Mesenchymal stem cell (in vitro differentiated cells and primary cell): ENCODE measurements around the gene CRYAA.
A peak's percentile ranks its signal among the peaks of the same experiment; 100 is the strongest.

Source experiments
- DNase-seq: peaks from one replicate; pipeline ENCODE4 v3.0.0-alpha.2; 2013
- H2AFZ ChIP-seq: one replicate; pipeline ENCODE4 v1.6.1; 2013; ENCODE audit warnings: low read depth, mild to moderate bottlenecking, control low read depth, inconsistent platforms, low read length, moderate library complexity
- H2AK5ac ChIP-seq: 2 replicates; pipeline ENCODE4 v1.6.1; 2013; ENCODE audit warnings: low read length, moderate library complexity, mild to moderate bottlenecking, inconsistent platforms; ENCODE audit not compliant: severe bottlenecking
- H2BK120ac ChIP-seq: one replicate; pipeline ENCODE4 v1.6.1; 2013; ENCODE audit warnings: low read depth, mild to moderate bottlenecking, inconsistent platforms, low read length, moderate library complexity
- H2BK12ac ChIP-seq, 2 experiments: one replicate each; pipeline ENCODE4 v1.6.1; 2013; ENCODE audit warnings: inconsistent platforms in 2 of 2, low read length in 2 of 2, mild to moderate bottlenecking in 2 of 2, moderate library complexity in 2 of 2, control low read depth in 1 of 2
- H2BK15ac ChIP-seq: one replicate; pipeline ENCODE4 v1.6.1; 2013; ENCODE audit warnings: mild to moderate bottlenecking, low read depth, inconsistent platforms; ENCODE audit not compliant: poor library complexity, severe bottlenecking
- H2BK5ac ChIP-seq: 2 replicates; pipeline ENCODE4 v1.6.1; 2013; ENCODE audit warnings: low read depth, mild to moderate bottlenecking, low read length, control low read depth, inconsistent platforms; ENCODE audit not compliant: poor library complexity, severe bottlenecking
- H3K14ac ChIP-seq, 2 experiments: one replicate each; pipeline ENCODE4 v1.6.1; 2013; ENCODE audit warnings: inconsistent platforms in 2 of 2, low read length in 2 of 2, control low read depth in 1 of 2, mild to moderate bottlenecking in 1 of 2, moderate library complexity in 1 of 2
- H3K18ac ChIP-seq, 2 experiments: one replicate each; pipeline ENCODE4 v1.6.1; 2013; ENCODE audit warnings: inconsistent platforms in 2 of 2, low read length in 2 of 2, control low read depth in 1 of 2, low read depth in 1 of 2, mild to moderate bottlenecking in 1 of 2
- H3K23ac ChIP-seq, 2 experiments: one replicate each; pipeline ENCODE4 v1.6.1; 2013; ENCODE audit warnings: inconsistent platforms in 2 of 2, low read length in 2 of 2, mild to moderate bottlenecking in 2 of 2, moderate library complexity in 2 of 2, control low read depth in 1 of 2
- H3K27ac ChIP-seq: 2 replicates; pipeline ENCODE4 v1.5.1; 2013; ENCODE audit warnings: mild to moderate bottlenecking, moderate library complexity, low read length, control low read depth, inconsistent platforms; ENCODE audit not compliant: poor library complexity, severe bottlenecking
- H3K27me3 ChIP-seq, 2 experiments: 2 replicates each; pipeline versions ENCODE4 v1.6.1 to v1.7.0; 2013; ENCODE audit warnings: low read length in 2 of 2, mild to moderate bottlenecking in 2 of 2, moderate library complexity in 2 of 2, control low read depth in 1 of 2, inconsistent platforms in 1 of 2; ENCODE audit not compliant: control insufficient read depth in 1 of 2, insufficient read depth in 1 of 2
- H3K36me3 ChIP-seq, 2 experiments: 2 replicates each; pipeline versions ENCODE4 v1.6.1 to v1.7.0; 2013; ENCODE audit warnings: low read length in 2 of 2, control low read depth in 1 of 2, inconsistent platforms in 1 of 2, low read depth in 1 of 2, mild to moderate bottlenecking in 1 of 2; ENCODE audit not compliant: insufficient read depth in 2 of 2, control insufficient read depth in 1 of 2
- H3K4ac ChIP-seq, 2 experiments: one replicate each; pipeline ENCODE4 v1.6.1; 2013; ENCODE audit warnings: inconsistent platforms in 2 of 2, low read length in 2 of 2, mild to moderate bottlenecking in 2 of 2, moderate library complexity in 2 of 2, control low read depth in 1 of 2, low read depth in 1 of 2
- H3K4me1 ChIP-seq: 2 replicates; pipeline ENCODE4 v1.6.1; 2013; ENCODE audit warnings: low read depth, low read length, control low read depth; ENCODE audit not compliant: control insufficient read depth, insufficient read depth
- H3K4me2 ChIP-seq: 2 replicates; pipeline ENCODE4 v1.6.1; 2013; ENCODE audit warnings: low read length, mild to moderate bottlenecking, inconsistent platforms; ENCODE audit not compliant: poor library complexity, severe bottlenecking
- H3K4me3 ChIP-seq, 2 experiments: 2 replicates each; pipeline versions ENCODE4 v1.5.1 to v1.7.0; 2013; ENCODE audit warnings: low read length in 2 of 2, mild to moderate bottlenecking in 2 of 2, control low read depth in 1 of 2, low read depth in 1 of 2; ENCODE audit not compliant: insufficient read depth in 1 of 2
- H3K79me1 ChIP-seq: replicated peaks from 2 replicates; pipeline ENCODE4 v1.6.1; 2013; ENCODE audit warnings: mild to moderate bottlenecking, control low read depth, low read length, inconsistent platforms; ENCODE audit not compliant: poor library complexity, severe bottlenecking
- H3K9ac ChIP-seq: 2 replicates; pipeline ENCODE4 v1.7.0; 2013; ENCODE audit warnings: mild to moderate bottlenecking, low read length, moderate library complexity
- H3K9me3 ChIP-seq: 2 replicates; pipeline ENCODE4 v1.7.0; 2013; ENCODE audit warnings: mild to moderate bottlenecking, low read length; ENCODE audit not compliant: control insufficient read depth
- H4K8ac ChIP-seq: one replicate; pipeline ENCODE4 v1.6.1; 2013; ENCODE audit warnings: inconsistent platforms, mild to moderate bottlenecking, low read length, moderate library complexity
- H4K91ac ChIP-seq: one replicate; pipeline ENCODE4 v1.6.1; 2013; ENCODE audit warnings: mild to moderate bottlenecking, low read length, inconsistent platforms
- WGBS: methylation state at CpG from one replicate; pipeline ENCODE4 v1.1.7; 2013; ENCODE audit warnings: mixed read lengths; 5-methylcytosine and 5-hydroxymethylcytosine counted together

CRYAA gene

DNA sequence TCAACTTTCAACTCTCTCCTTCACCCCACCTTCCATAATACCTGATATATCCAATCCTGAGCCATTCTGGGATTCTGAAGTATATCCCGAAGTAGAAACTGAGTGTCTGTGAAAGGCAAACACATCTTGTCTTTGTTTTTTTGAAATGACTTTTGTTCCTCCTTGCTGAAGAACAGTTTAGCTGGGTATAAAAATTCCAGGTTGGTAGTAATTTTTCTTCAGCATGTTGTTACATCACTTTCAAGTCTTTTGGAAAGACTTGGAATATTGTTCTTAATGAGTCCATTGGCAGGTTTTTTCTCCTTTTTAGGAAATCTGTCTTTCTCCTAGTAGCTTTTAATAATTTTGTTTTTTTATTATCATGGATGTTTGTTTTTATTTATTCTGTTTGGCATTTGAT lies 32.7 kb downstream of the CRYAA start:
- Histone ChIP-seq H3K79me1 (no peaks in the 10 kb centered on the region), H3K23ac (no peak overlapping the region), H3K4ac (no peak overlapping the region), H4K91ac (no peak overlapping the region), H3K36me3 (no peaks in the 10 kb centered on the region), H3K4me2 (no peak overlapping the region), H3K27me3 (peaks cover 0 to 23% of the 10 kb centered on the region in 2 experiments), H2AFZ (no peak overlapping the region), H2BK15ac (no peak overlapping the region), H2BK5ac (no peak overlapping the region), H2BK120ac (no peak overlapping the region), H3K9me3 (peaks cover 44% of the 10 kb centered on the region), H3K4me1 (no peaks in the 10 kb centered on the region), H3K27ac (no peak overlapping the region), H3K14ac (no peak overlapping the region), H2BK12ac (no peak overlapping the region), H3K4me3 (no peak overlapping the region), H2AK5ac (no peak overlapping the region), H3K9ac (no peak overlapping the region), H3K18ac (no peak overlapping the region), H4K8ac (no peak overlapping the region)
- 86% methylated on average over 1 of the region's 1 CpG for WGBS
- DNase-seq, result peak; percentile 3

- Histone ChIP-seq H3K79me1 (no peaks in the 10 kb centered on the region), H3K4ac (no peak overlapping the region), H3K9me3 (peaks cover 37% of the 10 kb centered on the region), H3K27me3 (peaks cover 3 to 41% of the 10 kb centered on the region in 2 experiments), H3K18ac (no peak overlapping the region), H3K14ac (no peak overlapping the region), H3K27ac (no peak overlapping the region), H3K23ac (no peak overlapping the region), H3K4me3 (no peak overlapping the region), H2BK12ac (no peak overlapping the region), H3K9ac (no peak overlapping the region), H2AFZ (no peak overlapping the region), H3K36me3 (no peaks in the 10 kb centered on the region), H2BK120ac (no peak overlapping the region), H3K4me2 (no peak overlapping the region), H2BK15ac (no peak overlapping the region), H4K8ac (no peak overlapping the region), H4K91ac (no peak overlapping the region), H2AK5ac (no peak overlapping the region), H3K4me1 (no peaks in the 10 kb centered on the region), H2BK5ac (no peak overlapping the region)
- 76% methylated on average over 6 of the region's 6 CpGs for WGBS
- DNase-seq, result no peak
Measured at GRCh38 chr21:43203591-43203990, 34.8 kb downstream of the CRYAA start.

DNA sequence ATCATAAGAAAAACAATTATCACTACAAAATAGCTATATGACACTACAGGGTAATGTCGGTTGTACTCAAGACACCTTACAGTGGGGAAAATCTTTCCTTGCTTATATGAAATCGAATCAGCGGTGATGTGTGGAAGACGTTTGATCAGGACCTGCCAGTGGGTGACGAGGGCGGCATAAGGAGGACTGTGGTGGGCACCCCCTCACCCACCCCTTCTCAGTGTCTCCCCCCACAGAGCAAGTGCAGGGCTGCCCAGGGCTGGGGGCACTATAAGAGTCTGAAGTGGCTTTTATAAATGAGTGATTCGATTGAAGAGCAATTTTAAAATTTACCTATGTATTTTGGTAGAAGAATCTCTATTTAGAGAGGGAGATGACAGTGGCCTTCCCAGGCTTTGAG lies 35.8 kb downstream of the CRYAA start:
- Histone ChIP-seq H4K91ac (no peak overlapping the region), H3K4me1 (peaks cover 3% of the 10 kb centered on the region), H4K8ac (no peak overlapping the region), H2BK15ac (no peak overlapping the region), H3K9me3 (peaks cover 35% of the 10 kb centered on the region), H3K9ac (no peak overlapping the region), H2BK5ac (no peak overlapping the region), H3K4ac (no peak overlapping the region), H2BK12ac (no peak overlapping the region), H3K4me3 (no peak overlapping the region), H2BK120ac (no peak overlapping the region), H2AK5ac (no peak overlapping the region), H3K27me3 (peaks cover 3 to 43% of the 10 kb centered on the region in 2 experiments), H3K27ac (no peak overlapping the region), H3K14ac (no peak overlapping the region), H3K18ac (no peak overlapping the region), H2AFZ (no peak overlapping the region), H3K4me2 (no peak overlapping the region), H3K36me3 (no peaks in the 10 kb centered on the region), H3K23ac (no peak overlapping the region), H3K79me1 (no peaks in the 10 kb centered on the region)
- no peak for DNase-seq
- WGBS, result 96% methylated on average over 7 of the region's 7 CpGs

GRCh38 chr21:43206231-43207042 lies 37.6 kb downstream of the CRYAA start:
- H3K4me2 ChIP-seq, result no peak overlapping the region
- peaks cover 11% of the 10 kb centered on the region for H3K4me1 ChIP-seq
- H3K36me3 ChIP-seq, result no peaks in the 10 kb centered on the region
- H3K27me3 ChIP-seq, result peaks cover 3 to 56% of the 10 kb centered on the region in 2 experiments
- H2AFZ ChIP-seq, result no peak overlapping the region
- DNase-seq, result no peak
- H2BK12ac ChIP-seq, result no peak overlapping the region
- WGBS, result 86% methylated on average over 17 of the region's 18 CpGs
- H2BK5ac ChIP-seq, result no peak overlapping the region
- H3K4ac ChIP-seq, result no peak overlapping the region
- no peak overlapping the region for H2BK120ac ChIP-seq
- no peak overlapping the region for H4K8ac ChIP-seq
- H3K9ac ChIP-seq, result no peak overlapping the region
- no peak overlapping the region for H3K14ac ChIP-seq
- no peaks in the 10 kb centered on the region for H3K79me1 ChIP-seq
- no peak overlapping the region for H3K23ac ChIP-seq
- no peak overlapping the region for H3K4me3 ChIP-seq
- H4K91ac ChIP-seq, result no peak overlapping the region
- H3K27ac ChIP-seq, result no peak overlapping the region
- no peak overlapping the region for H2BK15ac ChIP-seq
- no peak overlapping the region for H2AK5ac ChIP-seq
- no peak overlapping the region for H3K18ac ChIP-seq
- peaks cover 22% of the 10 kb centered on the region for H3K9me3 ChIP-seq
